GM23338 (cell line): ENCODE measurements around the gene FGF3. TPM values are rescaled to one million over a fixed set of nuclear protein-coding genes. Genes with fewer than 3 reads are reported as not detected.
A peak's percentile ranks its signal among the peaks of the same experiment; 100 is the strongest.

Source experiments
- ATAC-seq: fragments of 200-7000 bp; cut with Tn5 transposase; 3 replicates; pipeline ENCODE4 v1.9.1; 2020
- DNase-seq: peaks from one replicate; pipeline ENCODE4 v3.0.0-alpha.2; 2015; ENCODE audit warnings: low spot score
- H2AFZ ChIP-seq: fragments of 200-600 bp; sonication (generic); 2 replicates; pipeline ENCODE4 v1.8.0; 2016; ENCODE audit warnings: antibody characterized with exemption, mild to moderate bottlenecking, moderate library complexity
- H3F3A ChIP-seq: fragments of 200-600 bp; sonication (generic); replicated peaks from 2 replicates; pipeline ENCODE4 v1.8.0; 2017; ENCODE audit warnings: antibody characterized with exemption, mixed run types, low read depth
- H3K27ac ChIP-seq: fragments of 200-600 bp; sonication (generic); 2 replicates; pipeline ENCODE4 v1.6.1; 2016; ENCODE audit warnings: low read depth
- H3K27me3 ChIP-seq: fragments of 200-600 bp; sonication (generic); 2 replicates; pipeline ENCODE4 v1.8.0; 2016; ENCODE audit warnings: mild to moderate bottlenecking, mixed run types, moderate library complexity; ENCODE audit not compliant: insufficient read depth
- H3K36me3 ChIP-seq: fragments of 200-600 bp; sonication (generic); 2 replicates; pipeline ENCODE4 v1.8.0; 2016; ENCODE audit warnings: mild to moderate bottlenecking; ENCODE audit not compliant: insufficient read depth
- H3K4me1 ChIP-seq: fragments of 200-600 bp; sonication (generic); 2 replicates; pipeline ENCODE4 v1.8.0; 2016; ENCODE audit warnings: mild to moderate bottlenecking, moderate library complexity; ENCODE audit not compliant: insufficient read depth
- H3K4me2 ChIP-seq: fragments of 200-600 bp; sonication (generic); 2 replicates; pipeline ENCODE4 v1.7.1; 2017; ENCODE audit warnings: mixed run types
- H3K4me3 ChIP-seq: fragments of 200-600 bp; sonication (generic); 2 replicates; pipeline ENCODE4 v1.6.1; 2016; ENCODE audit warnings: mixed run types
- H3K79me2 ChIP-seq: fragments of 200-600 bp; sonication (generic); replicated peaks from 2 replicates; pipeline ENCODE4 v1.8.0; 2017; ENCODE audit warnings: mild to moderate bottlenecking; ENCODE audit not compliant: insufficient read depth
- H3K9me2 ChIP-seq: fragments of 200-600 bp; sonication (generic); 2 replicates; pipeline ENCODE4 v1.8.0; 2017; ENCODE audit not compliant: insufficient read depth
- H4K20me1 ChIP-seq: fragments of 200-600 bp; sonication (generic); replicated peaks from 2 replicates; pipeline ENCODE4 v1.8.0; 2017; ENCODE audit warnings: mild to moderate bottlenecking; ENCODE audit not compliant: insufficient read depth
- H3K27ac Mint-ChIP-seq: 2 replicates; pipeline ENCODE4 v1.8.0; 2020; ENCODE audit warnings: inconsistent platforms, mild to moderate bottlenecking, moderate library complexity, mixed read lengths
- H3K27me3 Mint-ChIP-seq: 3 replicates; pipeline ENCODE4 v1.8.0; 2022; ENCODE audit warnings: low read depth, mild to moderate bottlenecking, moderate library complexity, mixed read lengths, inconsistent platforms; ENCODE audit not compliant: insufficient read depth, poor library complexity
- H3K36me3 Mint-ChIP-seq: 3 replicates; pipeline ENCODE4 v1.8.0; 2021; ENCODE audit warnings: low read depth, mild to moderate bottlenecking, inconsistent platforms, moderate library complexity, mixed read lengths
- H3K4me1 Mint-ChIP-seq: 3 replicates; pipeline ENCODE4 v1.8.0; 2020; ENCODE audit warnings: mild to moderate bottlenecking, inconsistent platforms, mixed read lengths
- H3K4me3 Mint-ChIP-seq: 3 replicates; pipeline ENCODE4 v1.8.0; 2021; ENCODE audit warnings: moderate library complexity, mild to moderate bottlenecking, inconsistent platforms, mixed read lengths
- H3K9me3 Mint-ChIP-seq: 3 replicates; pipeline ENCODE4 v1.8.0; 2020; ENCODE audit warnings: moderate library complexity, mild to moderate bottlenecking, inconsistent platforms, mixed read lengths
- CREB1 ChIP-seq: fragments of 250-450 bp; sonication (Bioruptor Pico); IDR thresholded peaks from 2 replicates; pipeline ENCODE4 v1.5.0; 2020; ENCODE audit warnings: low read depth, mild to moderate bottlenecking, moderate library complexity
- EZH2 ChIP-seq: fragments of 200-600 bp; sonication (generic); IDR thresholded peaks from one replicate; pipeline ENCODE4 v1.8.0; 2017; ENCODE audit warnings: antibody characterized with exemption, mild to moderate bottlenecking, low read depth; ENCODE audit not compliant: unreplicated experiment
- EZH2phosphoT487 ChIP-seq: fragments of 200-600 bp; sonication (generic); IDR thresholded peaks from one replicate; pipeline ENCODE4 v1.8.1; 2018; ENCODE audit warnings: antibody characterized with exemption; ENCODE audit not compliant: unreplicated experiment
- JUNB ChIP-seq: IDR thresholded peaks from one replicate; pipeline ENCODE4 v1.6.1; 2016; ENCODE audit warnings: antibody characterized with exemption; ENCODE audit not compliant: unreplicated experiment
- NANOG ChIP-seq: IDR thresholded peaks from 2 replicates; pipeline ENCODE4 v1.6.1; 2016; ENCODE audit warnings: antibody characterized with exemption, borderline replicate concordance
- POLR2AphosphoS5 ChIP-seq: IDR thresholded peaks from 2 replicates; pipeline ENCODE4 v1.6.1; 2016; ENCODE audit warnings: antibody characterized with exemption, low read depth
- REST ChIP-seq: IDR thresholded peaks from one replicate; pipeline ENCODE4 v1.6.1; 2018; ENCODE audit warnings: antibody characterized with exemption; ENCODE audit not compliant: unreplicated experiment
- STAT1 ChIP-seq: IDR thresholded peaks from one replicate; pipeline ENCODE4 v1.6.1; 2016; ENCODE audit warnings: antibody characterized with exemption; ENCODE audit not compliant: unreplicated experiment
- ZNF114 ChIP-seq: fragments of 250-450 bp; sonication (Bioruptor Pico); IDR thresholded peaks from 2 replicates; pipeline ENCODE4 v1.5.0; 2020; ENCODE audit warnings: mild to moderate bottlenecking, moderate library complexity
- ZNF331 ChIP-seq: fragments of 250-450 bp; sonication (Bioruptor Pico); IDR thresholded peaks from 2 replicates; pipeline ENCODE4 v1.5.0; 2020; ENCODE audit warnings: low read depth, mild to moderate bottlenecking, moderate library complexity
- ZNF462 ChIP-seq: fragments of 250-450 bp; sonication (Bioruptor Pico); IDR thresholded peaks from 2 replicates; pipeline ENCODE4 v1.5.0; 2020; ENCODE audit warnings: mild to moderate bottlenecking, moderate library complexity
- polyA plus RNA-seq: library from polyadenylated mRNA; unstranded; fragments of >200 nt; fragmentation: Nextera tagmentation; extraction: Ambion mirVana; gene quantifications from 2 replicates; pipeline ENCODE4 v1.2.1, GENCODE V29; 2016
- total RNA-seq: library from RNA; depleted of rRNA; stranded (reverse); fragments of >200 nt; shearing (Covaris generic); gene quantifications from 2 replicates; pipeline ENCODE4 v1.2.3, GENCODE V29; 2014
- TF ChIP-seq, protein P1 (sequence below), 2 experiments: fragments of 200-600 bp in 1 of 2; sonication (generic) in 1 of 2; conservative IDR thresholded peaks; 2 replicates each; pipeline versions ENCODE4 v1.5.1 to v1.6.1; 2016 to 2017; ENCODE audit warnings: antibody characterized with exemption in 2 of 2, low read depth in 2 of 2, mild to moderate bottlenecking in 2 of 2, moderate library complexity in 1 of 2
- TF ChIP-seq, protein P2 (sequence below): IDR thresholded peaks from 2 replicates; pipeline ENCODE4 v1.6.1; 2016; ENCODE audit warnings: antibody characterized with exemption

FGF3 gene
- total and polyA plus RNA-seq, 2 experiments from 2014 or later = 1.2 TPM; not detected in 1

DNA sequence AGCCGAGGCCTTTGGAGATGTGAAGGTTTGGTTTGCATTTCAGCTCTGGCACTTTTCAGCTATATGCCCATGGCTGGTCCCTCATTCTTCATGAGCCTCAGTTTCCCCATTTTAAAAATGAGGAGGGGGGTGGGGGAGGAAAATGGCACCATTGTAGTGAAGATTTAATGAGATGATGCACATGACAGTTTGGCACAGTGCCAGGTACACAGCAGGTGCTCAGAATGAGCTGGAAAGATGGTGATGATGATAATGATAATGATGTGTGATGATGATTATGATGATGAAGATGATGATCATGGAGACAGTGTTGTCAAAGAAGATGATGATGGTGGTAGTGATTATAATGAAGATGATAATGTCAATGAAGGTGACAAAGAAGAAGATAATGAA lies 24.3 kb upstream of the FGF3 start:
- no peak overlapping the region for H2AFZ ChIP-seq
- no peak overlapping the region; the same call in 1 of the 2 replicates for H3K4me3 ChIP-seq
- TF ChIP-seq STAT1 (no peak), EZH2 (no peak), POLR2AphosphoS5 (no peak), EZH2phosphoT487 (no peak), ZNF114 (no peak), JUNB (no peak), REST (no peak), NANOG (no peak), ZNF331 (no peak), CREB1 (CRISPR knock-in tag) (no peak), ZNF462 (no peak)
- TF ChIP-seq, protein P1, sequence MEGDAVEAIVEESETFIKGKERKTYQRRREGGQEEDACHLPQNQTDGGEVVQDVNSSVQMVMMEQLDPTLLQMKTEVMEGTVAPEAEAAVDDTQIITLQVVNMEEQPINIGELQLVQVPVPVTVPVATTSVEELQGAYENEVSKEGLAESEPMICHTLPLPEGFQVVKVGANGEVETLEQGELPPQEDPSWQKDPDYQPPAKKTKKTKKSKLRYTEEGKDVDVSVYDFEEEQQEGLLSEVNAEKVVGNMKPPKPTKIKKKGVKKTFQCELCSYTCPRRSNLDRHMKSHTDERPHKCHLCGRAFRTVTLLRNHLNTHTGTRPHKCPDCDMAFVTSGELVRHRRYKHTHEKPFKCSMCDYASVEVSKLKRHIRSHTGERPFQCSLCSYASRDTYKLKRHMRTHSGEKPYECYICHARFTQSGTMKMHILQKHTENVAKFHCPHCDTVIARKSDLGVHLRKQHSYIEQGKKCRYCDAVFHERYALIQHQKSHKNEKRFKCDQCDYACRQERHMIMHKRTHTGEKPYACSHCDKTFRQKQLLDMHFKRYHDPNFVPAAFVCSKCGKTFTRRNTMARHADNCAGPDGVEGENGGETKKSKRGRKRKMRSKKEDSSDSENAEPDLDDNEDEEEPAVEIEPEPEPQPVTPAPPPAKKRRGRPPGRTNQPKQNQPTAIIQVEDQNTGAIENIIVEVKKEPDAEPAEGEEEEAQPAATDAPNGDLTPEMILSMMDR (conservative IDR thresholded peaks at IDR 0.05; ENCODE audit: low read depth in 2 of 2) = no peak
- TF ChIP-seq, protein P2, sequence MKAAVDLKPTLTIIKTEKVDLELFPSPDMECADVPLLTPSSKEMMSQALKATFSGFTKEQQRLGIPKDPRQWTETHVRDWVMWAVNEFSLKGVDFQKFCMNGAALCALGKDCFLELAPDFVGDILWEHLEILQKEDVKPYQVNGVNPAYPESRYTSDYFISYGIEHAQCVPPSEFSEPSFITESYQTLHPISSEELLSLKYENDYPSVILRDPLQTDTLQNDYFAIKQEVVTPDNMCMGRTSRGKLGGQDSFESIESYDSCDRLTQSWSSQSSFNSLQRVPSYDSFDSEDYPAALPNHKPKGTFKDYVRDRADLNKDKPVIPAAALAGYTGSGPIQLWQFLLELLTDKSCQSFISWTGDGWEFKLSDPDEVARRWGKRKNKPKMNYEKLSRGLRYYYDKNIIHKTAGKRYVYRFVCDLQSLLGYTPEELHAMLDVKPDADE = no peak
- 0 out of 2 replicates have a peak overlapping the region, but pooled peaks have one; percentile 49 for H3K4me2 ChIP-seq
- peaks cover 11% of the 10 kb centered on the region; the same call in 1 of the 2 replicates for H3K9me2 ChIP-seq
- no peaks in the 10 kb centered on the region for H3K27me3 ChIP-seq
- peaks cover 12% of the 10 kb centered on the region; the same call in 2 of the 3 replicates for H3K4me1 Mint-ChIP-seq
- no peak overlapping the region for H3K4me3 Mint-ChIP-seq
- no peak overlapping the region for H3K27ac Mint-ChIP-seq
- H3K9me3 Mint-ChIP-seq = no peaks in the 10 kb centered on the region
- no peak overlapping the region for H3K27ac ChIP-seq
- H3K79me2 ChIP-seq = no peaks in the 10 kb centered on the region
- no peaks in the 10 kb centered on the region for H3K36me3 ChIP-seq
- peaks cover 17% of the 10 kb centered on the region for H3K4me1 ChIP-seq
- H3K36me3 Mint-ChIP-seq = no peaks in the 10 kb centered on the region
- ATAC-seq = no peak
- no peak for DNase-seq
- 0 out of 2 replicates have a peak, but pooled peaks cover 3% of the 10 kb centered on the region for H3F3A ChIP-seq
- H4K20me1 ChIP-seq = no peaks in the 10 kb centered on the region
- peaks cover 13% of the 10 kb centered on the region for H3K27me3 Mint-ChIP-seq
